ENCODE measurements around the gene ZNF226. TPM values are rescaled to one million over a fixed set of nuclear protein-coding genes. Genes with fewer than 3 reads are reported as not detected.
"Not testable (repeated sequence)": the region's sequence is repeated elsewhere in the genome, so short reads cannot be mapped to it uniquely, and the experiment has no call there.

ZNF226 gene
- total RNA-seq (ENCODE audit: low replicate concordance) = 34.3 and 39.6 TPM in 2 replicates

- H3K4me3 ChIP-seq = peak within 1 kb of the TSS; percentile 80
- H3K4me2 ChIP-seq = peak within 1 kb of the TSS; percentile 96
- peak within 1 kb of the TSS; percentile 99 for H3K4me3 Mint-ChIP-seq
- H3K27ac Mint-ChIP-seq = peak within 1 kb of the TSS; percentile 98
- no peaks in the 10 kb centered on the region for H3K27me3 ChIP-seq
- no peaks in the 10 kb centered on the region for H3F3A ChIP-seq (ENCODE audit: low read depth)
- H4K20me1 ChIP-seq (ENCODE audit: low read depth) = no peaks in the 10 kb centered on the region
- no peaks in the 10 kb centered on the region for H3K9me3 ChIP-seq (ENCODE audit: low read depth)
- peaks cover 23% of the 10 kb centered on the region for H3K9me3 Mint-ChIP-seq
- DNase-seq (ENCODE audit: low spot score) = peak; percentile 96
- H3K36me3 ChIP-seq = peaks cover 15% of the 10 kb centered on the region
- H3K4me1 Mint-ChIP-seq = peaks cover 24% of the 10 kb centered on the region
- H3K27ac ChIP-seq = peak within 1 kb of the TSS; percentile 85
- H3K79me2 ChIP-seq (ENCODE audit: low read depth) = peaks cover 47% of the 10 kb centered on the region
- peaks cover 33% of the 10 kb centered on the region for H3K36me3 Mint-ChIP-seq
- TF ChIP-seq EZH2phosphoT487 (IDR thresholded peaks at IDR 0.05) = no peak
- H3K27me3 Mint-ChIP-seq (ENCODE audit: insufficient read depth, low read depth) = no peaks in the 10 kb centered on the region
- peak within 1 kb of the TSS; percentile 85 for H3K9ac ChIP-seq
- peaks cover 9% of the 10 kb centered on the region for H3K4me1 ChIP-seq
- peak within 1 kb of the TSS; percentile 91 for H2AFZ ChIP-seq (replicated peaks)
These were observed at the start of gene ZNF226 for GRCh38 chr19:44164673-44165512. Gene ZNF226, plus strand, starts transcription at chr19:44165100. Its CDS starts 4,981 bp downstream, at chr19:44170081.

GRCh38 chr19:44121162-44121561, 43.7 kb upstream of the ZNF226 start:
- H3K9me3 Mint-ChIP-seq = peaks cover 26% of the 10 kb centered on the region
- not testable (repeated sequence) for H3K4me3 ChIP-seq; H3K9ac ChIP-seq; H3K27ac ChIP-seq; H3K27ac Mint-ChIP-seq; H3K4me3 Mint-ChIP-seq; H2AFZ ChIP-seq (replicated peaks); H3K9me3 ChIP-seq (ENCODE audit: low read depth); H3K4me2 ChIP-seq; H4K20me1 ChIP-seq (ENCODE audit: low read depth); H3K4me1 Mint-ChIP-seq; H3K27me3 Mint-ChIP-seq (ENCODE audit: insufficient read depth, low read depth); H3K27me3 ChIP-seq; H3F3A ChIP-seq (ENCODE audit: low read depth); DNase-seq (ENCODE audit: low spot score); H3K4me1 ChIP-seq; H3K79me2 ChIP-seq (ENCODE audit: low read depth)
- H3K36me3 Mint-ChIP-seq = peaks cover 70% of the 10 kb centered on the region
- peaks cover 19% of the 10 kb centered on the region for H3K36me3 ChIP-seq

GRCh38 chr19:44131955-44132354, 32.9 kb upstream of the ZNF226 start:
- H3K4me1 ChIP-seq = no peaks in the 10 kb centered on the region
- DNase-seq (ENCODE audit: low spot score) = no peak
- H3K27me3 Mint-ChIP-seq (ENCODE audit: insufficient read depth, low read depth) = peaks cover 2% of the 10 kb centered on the region
- H3K79me2 ChIP-seq (ENCODE audit: low read depth) = no peaks in the 10 kb centered on the region
- no peaks in the 10 kb centered on the region for H3K9me3 ChIP-seq (ENCODE audit: low read depth)
- no peaks in the 10 kb centered on the region for H3K27me3 ChIP-seq
- no peak overlapping the region for H3K27ac ChIP-seq
- H3K27ac Mint-ChIP-seq = no peak overlapping the region
- H3K4me3 ChIP-seq = no peak overlapping the region
- TF ChIP-seq EZH2 (IDR thresholded peaks at IDR 0.05) (no peak), CTCF (IDR thresholded peaks at IDR 0.05) (no peak), EZH2phosphoT487 (IDR thresholded peaks at IDR 0.05) (no peak)
- peaks cover 9% of the 10 kb centered on the region for H3K9me3 Mint-ChIP-seq
- no peaks in the 10 kb centered on the region for H3F3A ChIP-seq (ENCODE audit: low read depth)
- H3K9ac ChIP-seq = no peak overlapping the region
- H3K36me3 Mint-ChIP-seq = peaks cover 30% of the 10 kb centered on the region
- H3K4me2 ChIP-seq = no peak overlapping the region
- no peak overlapping the region for H2AFZ ChIP-seq (replicated peaks)
- no peak overlapping the region for H3K4me3 Mint-ChIP-seq
- H3K4me1 Mint-ChIP-seq = no peaks in the 10 kb centered on the region
- H4K20me1 ChIP-seq (ENCODE audit: low read depth) = no peaks in the 10 kb centered on the region
- peaks cover 28% of the 10 kb centered on the region for H3K36me3 ChIP-seq

GRCh38 chr19:44141191-44142058, 23.5 kb upstream of the ZNF226 start, which contains the start of gene ZNF234:
Gene ZNF234, plus strand, starts transcription at chr19:44141554. Its CDS starts 3,079 bp downstream, at chr19:44144633.
- Histone ChIP-seq H3K9me3 (ENCODE audit: low read depth) (no peaks in the 10 kb centered on the region), H3K79me2 (ENCODE audit: low read depth) (peaks cover 10% of the 10 kb centered on the region), H2AFZ (replicated peaks) (peak within 1 kb of the TSS; percentile 96), H3K4me1 (peaks cover 8% of the 10 kb centered on the region), H3K9ac (peak within 1 kb of the TSS; percentile 24), H3F3A (ENCODE audit: low read depth) (peaks cover 5% of the 10 kb centered on the region), H3K27me3 (no peaks in the 10 kb centered on the region), H3K4me2 (peak within 1 kb of the TSS; percentile 87), H4K20me1 (ENCODE audit: low read depth) (no peaks in the 10 kb centered on the region), H3K27ac (no peak within 1 kb of the TSS), H3K4me3 (peak within 1 kb of the TSS; percentile 64), H3K36me3 (no peaks in the 10 kb centered on the region)
- peak within 1 kb of the TSS; percentile 19 for H3K27ac Mint-ChIP-seq
- H3K36me3 Mint-ChIP-seq = peaks cover 9% of the 10 kb centered on the region
- TF ChIP-seq CTCF (IDR thresholded peaks at IDR 0.05) (peak; percentile 13), EZH2phosphoT487 (IDR thresholded peaks at IDR 0.05) (no peak), EZH2 (IDR thresholded peaks at IDR 0.05) (no peak)
- H3K4me1 Mint-ChIP-seq = peaks cover 15% of the 10 kb centered on the region
- peak within 1 kb of the TSS; percentile 89 for H3K4me3 Mint-ChIP-seq
- peaks cover 2% of the 10 kb centered on the region for H3K27me3 Mint-ChIP-seq (ENCODE audit: insufficient read depth, low read depth)
- peaks cover 4% of the 10 kb centered on the region for H3K9me3 Mint-ChIP-seq
- peak; percentile 85 for DNase-seq (ENCODE audit: low spot score)

All from neural progenitor cell (in vitro differentiated cells).